WTC11 (cell line): ENCODE results near the gene DOK3. TPM values are rescaled to one million over a fixed set of nuclear protein-coding genes. Genes with fewer than 3 reads are reported as not detected.

Experiments used
- AFF4 ChIP-seq: sonication (generic); formaldehyde crosslinking; IDR thresholded peaks from 2 replicates; pipeline ENCODE4 v1.8.1; 2023; ENCODE audit warnings: mild to moderate bottlenecking, missing genetic modification reagents, borderline replicate concordance
- CDX4 ChIP-seq: fragments of 250-450 bp; sonication (Bioruptor Pico); IDR thresholded peaks from 2 replicates; pipeline ENCODE4 v1.9.0; 2021; ENCODE audit warnings: moderate library complexity, mild to moderate bottlenecking, inconsistent platforms, borderline replicate concordance
- EMX1 ChIP-seq: fragments of 250-450 bp; sonication (Bioruptor Pico); IDR thresholded peaks from 2 replicates; pipeline ENCODE4 v1.8.0; 2021; ENCODE audit warnings: mild to moderate bottlenecking
- ERG ChIP-seq: fragments of 250-450 bp; sonication (Bioruptor Pico); IDR thresholded peaks from 2 replicates; pipeline ENCODE4 v1.8.0; 2021; ENCODE audit warnings: mild to moderate bottlenecking
- HMGXB4 ChIP-seq: sonication (generic); formaldehyde crosslinking; IDR thresholded peaks from 2 replicates; pipeline ENCODE4 v1.8.1; 2023; ENCODE audit warnings: mild to moderate bottlenecking, moderate library complexity, missing genetic modification reagents
- KAT7 ChIP-seq: sonication (generic); formaldehyde crosslinking; IDR thresholded peaks from 2 replicates; pipeline ENCODE4 v1.8.1; 2023; ENCODE audit warnings: missing genetic modification reagents, mild to moderate bottlenecking, borderline replicate concordance
- MAX ChIP-seq: sonication (generic); formaldehyde crosslinking; IDR thresholded peaks from 2 replicates; pipeline ENCODE4 v1.8.0; 2022; ENCODE audit warnings: mild to moderate bottlenecking, missing genetic modification reagents
- NFE2L1 ChIP-seq: sonication (generic); formaldehyde crosslinking; IDR thresholded peaks from 2 replicates; pipeline ENCODE4 v1.8.1; 2023; ENCODE audit warnings: missing genetic modification reagents
- PRRX2 ChIP-seq: fragments of 250-450 bp; sonication (Bioruptor Pico); IDR thresholded peaks from 2 replicates; pipeline ENCODE4 v1.8.0; 2021; ENCODE audit warnings: mild to moderate bottlenecking
- TEAD1 ChIP-seq: sonication (generic); formaldehyde crosslinking; IDR thresholded peaks from 2 replicates; pipeline ENCODE4 v1.8.0; 2022; ENCODE audit warnings: mild to moderate bottlenecking, missing genetic modification reagents
- TEAD4 ChIP-seq: sonication (generic); formaldehyde crosslinking; IDR thresholded peaks from 2 replicates; pipeline ENCODE4 v1.8.0; 2022; ENCODE audit warnings: mild to moderate bottlenecking, missing genetic modification reagents
- USF1 ChIP-seq: sonication (generic); formaldehyde crosslinking; IDR thresholded peaks from 2 replicates; pipeline ENCODE4 v1.8.0; 2022; ENCODE audit warnings: mild to moderate bottlenecking, missing genetic modification reagents
- ZBTB21 ChIP-seq: sonication (generic); formaldehyde crosslinking; IDR thresholded peaks from 2 replicates; pipeline ENCODE4 v1.8.1; 2023; ENCODE audit warnings: mild to moderate bottlenecking, missing genetic modification reagents, borderline replicate concordance
- ZNF138 ChIP-seq: sonication (generic); formaldehyde crosslinking; conservative IDR thresholded peaks from 2 replicates; pipeline ENCODE4 v1.8.1; 2022; ENCODE audit warnings: mild to moderate bottlenecking, moderate library complexity, missing genetic modification reagents
- ZNF219 ChIP-seq: sonication (generic); formaldehyde crosslinking; IDR thresholded peaks from 2 replicates; pipeline ENCODE4 v1.8.0; 2023; ENCODE audit warnings: missing genetic modification reagents, mild to moderate bottlenecking, borderline replicate concordance
- ZNF263 ChIP-seq: sonication (generic); formaldehyde crosslinking; IDR thresholded peaks from 2 replicates; pipeline ENCODE4 v1.8.1; 2022; ENCODE audit warnings: low read depth, mild to moderate bottlenecking, moderate library complexity, missing genetic modification reagents
- ZNF317 ChIP-seq: sonication (generic); formaldehyde crosslinking; IDR thresholded peaks from 2 replicates; pipeline ENCODE4 v1.8.1; 2023; ENCODE audit warnings: low read depth, mild to moderate bottlenecking, moderate library complexity, missing genetic modification reagents, borderline replicate concordance
- ZNF416 ChIP-seq: fragments of 250-450 bp; sonication (Bioruptor Pico); IDR thresholded peaks from 2 replicates; pipeline ENCODE4 v1.9.0; 2021; ENCODE audit warnings: mild to moderate bottlenecking, inconsistent platforms
- ZNF423 ChIP-seq: fragments of 250-450 bp; sonication (Bioruptor Pico); IDR thresholded peaks from 2 replicates; pipeline ENCODE4 v2.1.2; 2022; ENCODE audit warnings: mild to moderate bottlenecking, moderate library complexity
- ZSCAN18 ChIP-seq: fragments of 250-450 bp; sonication (Bioruptor Pico); IDR thresholded peaks from 2 replicates; pipeline ENCODE4 v2.1.2; 2022; ENCODE audit warnings: mild to moderate bottlenecking, moderate library complexity
- total RNA-seq: library from RNA; stranded (reverse); gene quantifications from 3 replicates; pipeline ENCODE4 v1.2.3, GENCODE V29; 2021

The DOK3 gene
- total RNA-seq, 1 experiment from 2014 or later: 9.9 TPM

- TF ChIP-seq AFF4 (no peak), ZNF263 (CRISPR knock-in tag) (no peak), MAX (CRISPR knock-in tag) (no peak), ZNF317 (CRISPR knock-in tag) (no peak), ERG (CRISPR knock-in tag) (peak; percentile 84; the same call in 1 of the 2 replicates), NFE2L1 (CRISPR knock-in tag) (no peak), ZSCAN18 (CRISPR knock-in tag) (no peak), ZBTB21 (CRISPR knock-in tag) (no peak), USF1 (CRISPR knock-in tag) (no peak), TEAD1 (CRISPR knock-in tag) (no peak), KAT7 (CRISPR knock-in tag) (no peak), ZNF138 (no peak), PRRX2 (CRISPR knock-in tag) (peak; percentile 57; the same call in 1 of the 2 replicates), ZNF423 (peak; percentile 83), TEAD4 (CRISPR knock-in tag) (no peak), HMGXB4 (CRISPR knock-in tag) (no peak), EMX1 (CRISPR knock-in tag) (peak; percentile 89), ZNF416 (CRISPR knock-in tag) (no peak), ZNF219 (CRISPR knock-in tag) (no peak), CDX4 (CRISPR knock-in tag) (no peak)
Measured at GRCh38 chr5:177496727-177497291, 12.8 kb downstream of the DOK3 start (continued).
